Ovary (tissue), 9 donors: Measurements from ENCODE around the gene CST11. TPM values are rescaled to one million over a fixed set of nuclear protein-coding genes. Genes with fewer than 3 reads are reported as not detected.

ENCODE experiments used
- DNase-seq, 5 donors: peaks; one replicate each; pipeline ENCODE4 v3.0.0-alpha.2; 2019 to 2020
- H3K27ac ChIP-seq, 2 donors: fragments of 200-600 bp; one replicate each; pipeline versions ENCODE4 v1.5.1 to v1.8.0; 2019 to 2022
- H3K27me3 ChIP-seq: fragments of 200-600 bp; one replicate; pipeline ENCODE4 v1.8.0; 2022
- H3K36me3 ChIP-seq: fragments of 200-600 bp; sonication (generic); one replicate; pipeline ENCODE4 v1.5.1; 2019
- H3K4me1 ChIP-seq: one replicate; pipeline ENCODE4 v1.8.1; 2013; ENCODE audit warnings: mild to moderate bottlenecking, moderate library complexity; ENCODE audit not compliant: insufficient read depth
- H3K4me3 ChIP-seq: fragments of 200-600 bp; sonication (generic); one replicate; pipeline ENCODE4 v1.5.1; 2017
- H3K9me3 ChIP-seq, 2 donors: fragments of 200-600 bp in 1 of 2; sonication (generic) in 1 of 2; one replicate each; pipeline versions ENCODE4 v1.5.1 to v1.8.1; 2013 to 2019; ENCODE audit warnings: mild to moderate bottlenecking in 1 of 2, moderate library complexity in 1 of 2
- EP300 ChIP-seq: sonication (generic); formaldehyde crosslinking; IDR thresholded peaks from one replicate; pipeline ENCODE4 v1.6.1; 2017; ENCODE audit warnings: antibody characterized with exemption
- POLR2A ChIP-seq: fragments of 450-650 bp; IDR thresholded peaks from one replicate; pipeline ENCODE4 v1.6.1; 2017; ENCODE audit warnings: antibody characterized with exemption, mild to moderate bottlenecking, moderate library complexity
- WGBS, 3 donors: extraction: QIAGEN DNeasy Blood & Tissue Kit in 1 of 3; methylation state at CpG; one replicate each; pipeline versions ENCODE4 v1.1.5 to v1.1.7; 2013 to 2017; 5-methylcytosine and 5-hydroxymethylcytosine counted together
- intact Hi-C, 4 donors: fragments of 100-400 bp; cut with DNase I; formaldehyde crosslinking; loops; one replicate each; pipeline versions ENCODE4 v1.11.0 to v1.15.1; 2022 to 2023
- polyA plus RNA-seq, 2 donors: library from polyadenylated mRNA; stranded (reverse); fragments of 200-250 nt in 1 of 2; fragments of 350-450 nt in 1 of 2; fragmentation: Illumina TruSeq in 1 of 2; extraction: RNeasy Lipid Tissue Mini Kit (QIAGEN cat#74804) in 1 of 2; gene quantifications; one replicate each; pipeline ENCODE4 v1.2.3, GENCODE V29; 2013 to 2014
- total RNA-seq, 7 donors: library from RNA; depleted of rRNA in 2 of 7; stranded (reverse); fragments of >200 nt in 2 of 7; fragmentation: NEBNext Ultra II Directional in 3 of 7; extraction: Animal tissue kit (Norgen Biotek cat#: 25700) in 3 of 7; gene quantifications; one replicate each; pipeline versions ENCODE4 v1.1.0 to v1.2.4, GENCODE V29; 2016 to 2023
- TF ChIP-seq, protein P1 (sequence below), 3 donors: fragments of 450-650 bp in 2 of 3; fragments of 200-600 bp in 1 of 3; IDR thresholded peaks; one replicate each; pipeline versions ENCODE4 v1.5.1 to v1.8.0; 2016 to 2022; ENCODE audit warnings: antibody characterized with exemption in 3 of 3, mild to moderate bottlenecking in 1 of 3
- donor health status: DM: no; HTN: no; CAD: no; lungs with moderate emphysema.
- donor health status: DM: no; HTN: no; CAD: no.
- donor health status: Bipolar disorder and iron deficiency.
- donor health status: DM: yes; HTN: yes; CAD: no.
- donor health status: DM: no; HTN: no; CAD: no.
- donor health status: DM: yes; HTN: yes; CAD: no.

Gene CST11
- total and polyA plus RNA-seq, 9 donors: not detected

DNA sequence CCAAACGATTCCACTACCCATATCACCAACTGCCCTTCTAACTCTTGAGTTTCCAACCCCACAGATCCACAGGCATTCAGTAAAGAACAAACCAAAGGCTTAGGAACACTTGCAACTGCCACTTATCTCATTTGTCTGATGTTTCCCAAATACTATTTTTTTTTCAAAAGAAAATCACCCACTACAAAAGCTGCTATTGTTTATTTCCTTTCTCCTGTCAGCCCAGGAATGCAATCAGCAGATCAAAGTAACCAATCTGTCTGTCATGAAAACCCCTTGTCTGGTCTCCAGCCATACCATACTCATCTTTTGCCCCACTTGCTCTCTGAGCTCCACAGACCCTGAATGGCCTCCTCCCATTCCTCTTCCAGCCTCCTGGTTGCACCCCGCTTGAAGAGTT, 29.5 kb upstream of the CST11 start:
- TF ChIP-seq EP300: no peak
- TF ChIP-seq POLR2A: no peak
- TF ChIP-seq, protein P1, sequence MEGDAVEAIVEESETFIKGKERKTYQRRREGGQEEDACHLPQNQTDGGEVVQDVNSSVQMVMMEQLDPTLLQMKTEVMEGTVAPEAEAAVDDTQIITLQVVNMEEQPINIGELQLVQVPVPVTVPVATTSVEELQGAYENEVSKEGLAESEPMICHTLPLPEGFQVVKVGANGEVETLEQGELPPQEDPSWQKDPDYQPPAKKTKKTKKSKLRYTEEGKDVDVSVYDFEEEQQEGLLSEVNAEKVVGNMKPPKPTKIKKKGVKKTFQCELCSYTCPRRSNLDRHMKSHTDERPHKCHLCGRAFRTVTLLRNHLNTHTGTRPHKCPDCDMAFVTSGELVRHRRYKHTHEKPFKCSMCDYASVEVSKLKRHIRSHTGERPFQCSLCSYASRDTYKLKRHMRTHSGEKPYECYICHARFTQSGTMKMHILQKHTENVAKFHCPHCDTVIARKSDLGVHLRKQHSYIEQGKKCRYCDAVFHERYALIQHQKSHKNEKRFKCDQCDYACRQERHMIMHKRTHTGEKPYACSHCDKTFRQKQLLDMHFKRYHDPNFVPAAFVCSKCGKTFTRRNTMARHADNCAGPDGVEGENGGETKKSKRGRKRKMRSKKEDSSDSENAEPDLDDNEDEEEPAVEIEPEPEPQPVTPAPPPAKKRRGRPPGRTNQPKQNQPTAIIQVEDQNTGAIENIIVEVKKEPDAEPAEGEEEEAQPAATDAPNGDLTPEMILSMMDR (IDR thresholded peaks at IDR 0.05): no peak
- no peak overlapping the region for H3K4me3 ChIP-seq
- no peak overlapping the region for H3K27ac ChIP-seq
- H3K9me3 ChIP-seq: no peaks in the 10 kb centered on the region
- H3K36me3 ChIP-seq: no peaks in the 10 kb centered on the region
- WGBS, 3 donors: 52 to 65% (median 57%) methylated on average over 2 of the region's 2 CpGs
- DNase-seq: no peak
- intact Hi-C loops: no loop called here
- no peaks in the 10 kb centered on the region for H3K4me1 ChIP-seq
- no peaks in the 10 kb centered on the region for H3K27me3 ChIP-seq

DNA sequence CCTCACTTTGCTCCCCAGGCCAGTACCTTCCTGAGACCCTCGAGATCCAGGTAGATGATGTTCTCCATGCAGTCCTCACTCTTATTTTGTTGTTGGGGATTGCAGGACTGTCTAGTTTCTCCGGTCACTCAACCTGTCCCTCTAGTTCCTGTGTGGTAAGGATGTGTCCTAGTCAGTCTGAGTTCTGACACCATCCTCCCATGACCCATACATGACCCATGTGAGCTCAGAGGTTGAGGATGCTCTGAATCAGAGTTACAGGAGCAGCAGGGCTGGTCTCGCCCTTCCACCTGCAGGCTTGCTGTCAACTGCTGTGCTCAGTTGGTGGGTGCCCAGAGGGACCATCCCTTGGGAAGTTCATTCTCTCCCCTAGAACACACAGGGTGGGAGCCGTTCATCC, 26.4 kb upstream of the CST11 start:
- TF ChIP-seq EP300 (no peak), POLR2A (no peak)
- TF ChIP-seq, protein P1 (IDR thresholded peaks at IDR 0.05): no peak
- no peak overlapping the region for H3K27ac ChIP-seq

DNA sequence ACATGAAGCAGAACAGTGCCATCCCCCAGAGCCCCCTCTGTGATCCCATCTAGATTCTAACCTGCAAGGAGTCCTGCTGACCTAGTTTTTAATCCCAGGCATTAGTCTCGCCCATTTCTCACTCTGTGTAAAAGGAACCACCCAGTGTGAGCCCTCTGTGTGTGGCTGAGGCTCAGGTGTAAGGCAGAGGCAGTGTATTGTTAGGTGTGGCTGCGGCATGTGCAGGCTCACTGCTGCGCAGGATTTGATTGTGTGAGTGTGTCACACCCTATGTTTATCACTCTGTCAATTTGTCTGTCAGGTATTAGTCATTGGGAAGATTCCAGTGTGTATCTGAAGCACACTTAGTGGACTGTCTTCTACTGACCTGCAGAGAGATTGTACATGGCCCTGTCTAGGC, 24.5 kb upstream of the CST11 start:
- Histone ChIP-seq H3K36me3 (no peaks in the 10 kb centered on the region), H3K27me3 (no peaks in the 10 kb centered on the region), H3K4me3 (no peak overlapping the region), H3K9me3 (no peaks in the 10 kb centered on the region), H3K27ac (no peak overlapping the region), H3K4me1 (no peaks in the 10 kb centered on the region)
- TF ChIP-seq, protein P1 (IDR thresholded peaks at IDR 0.05): no peak
- TF ChIP-seq EP300: no peak
- no peak for TF ChIP-seq POLR2A
- intact Hi-C loops: no loop called here
- 49 to 76% (median 68%) methylated on average over 3 of the region's 3 CpGs for WGBS, 3 donors
- no peak for DNase-seq

More for the DNA sequence above, 26.4 kb upstream of the CST11 start:
- no peaks in the 10 kb centered on the region for H3K9me3 ChIP-seq
- H3K4me3 ChIP-seq: no peak overlapping the region
- no peaks in the 10 kb centered on the region for H3K4me1 ChIP-seq
- no peaks in the 10 kb centered on the region for H3K27me3 ChIP-seq
- no peaks in the 10 kb centered on the region for H3K36me3 ChIP-seq
- 66 to 77% (median 72%) methylated on average over 4 of the region's 4 CpGs for WGBS, 3 donors
- no peak for DNase-seq
- intact Hi-C loops: no loop called here

DNA sequence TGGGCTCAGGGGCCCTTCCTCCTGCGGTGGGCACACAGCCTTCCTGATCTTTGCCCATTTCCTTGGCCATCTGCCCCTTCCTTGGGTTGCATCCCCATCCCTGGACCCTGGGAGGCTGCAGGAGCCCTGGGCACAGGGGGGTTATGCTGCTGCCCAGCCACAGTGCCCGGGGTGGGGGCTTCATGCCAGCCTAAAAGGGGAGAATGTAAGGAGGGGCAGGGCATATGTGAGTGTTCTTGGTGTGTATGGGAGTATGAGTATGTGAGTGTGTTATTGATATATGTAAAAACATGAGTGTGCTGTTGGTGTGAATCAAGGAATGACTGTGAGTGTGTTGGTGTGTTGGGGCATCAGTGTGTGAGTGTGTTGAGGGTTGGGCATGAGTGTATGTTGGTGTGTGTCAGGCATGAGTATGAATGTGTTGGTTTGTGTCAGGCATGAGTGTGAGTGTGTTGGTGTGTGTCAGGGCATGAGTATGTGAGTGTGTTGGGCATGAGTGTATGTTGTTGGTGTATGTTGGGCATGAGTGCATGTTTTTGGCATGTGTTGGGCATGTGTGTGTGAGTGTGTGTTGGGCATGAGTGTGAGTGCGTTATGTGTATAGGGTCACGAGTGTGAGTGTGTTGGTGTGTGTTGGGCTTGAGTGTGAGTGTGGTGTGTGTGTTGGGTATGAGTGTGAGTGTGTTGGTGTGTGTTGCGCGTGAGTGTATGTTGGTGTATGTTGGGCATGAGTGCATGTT, 23.5 kb upstream of the CST11 start:
- TF ChIP-seq EP300 (no peak), POLR2A (no peak)
- TF ChIP-seq, protein P1 (IDR thresholded peaks at IDR 0.05): no peak
- Histone ChIP-seq H3K4me1 (no peaks in the 10 kb centered on the region), H3K36me3 (no peaks in the 10 kb centered on the region), H3K4me3 (no peak overlapping the region), H3K9me3 (no peaks in the 10 kb centered on the region), H3K27me3 (no peaks in the 10 kb centered on the region), H3K27ac (no peak overlapping the region)
- WGBS, 3 donors: 52 to 74% (median 73%) methylated on average over 6 of the region's 6 CpGs
- intact Hi-C loops: no loop called here
- DNase-seq: no peak
